ENCODE measurements around the gene FLOT1. TPM values are rescaled to one million over a fixed set of nuclear protein-coding genes. Genes with fewer than 3 reads are reported as not detected.

FLOT1 gene
- total and polyA plus RNA-seq, 2 of the 13 experiments (the other 11 are each of a cell fraction or from before 2014, with no cell fraction given): 82.3 to 130 TPM

- TF ChIP-seq ZNF775 (CRISPR knock-in tag; IDR thresholded peaks at IDR 0.05; ENCODE audit: borderline replicate concordance) (peak; percentile 71; the same call in 1 of the 2 replicates), TRIM22 (IDR thresholded peaks at IDR 0.05) (no peak), NBN (conservative IDR thresholded peaks at IDR 0.05) (no peak), TCF12 (IDR thresholded peaks at IDR 0.05) (no peak), TCF12 (CRISPR knock-in tag; IDR thresholded peaks at IDR 0.05) (no peak; the same call in 1 of the 2 replicates), PRMT3 (CRISPR knock-in tag; IDR thresholded peaks at IDR 0.05; ENCODE audit: borderline replicate concordance, low read depth) (peak; percentile 66; the same call in 1 of the 2 replicates), UBTF (CRISPR knock-in tag; IDR thresholded peaks at IDR 0.05) (peak; percentile 76; the same call in 1 of the 2 replicates), JUND (CRISPR knock-in tag; IDR thresholded peaks at IDR 0.05) (peak; percentile 57), SIN3B (IDR thresholded peaks at IDR 0.05; ENCODE audit: low read length) (0 out of 2 replicates have a peak, but pooled peaks have one; percentile 23), ZNF563 (CRISPR knock-in tag; IDR thresholded peaks at IDR 0.05) (no peak), HDAC1 (CRISPR knock-in tag; IDR thresholded peaks at IDR 0.05) (peak; percentile 82), CBX5 (CRISPR knock-in tag; IDR thresholded peaks at IDR 0.05; ENCODE audit: borderline replicate concordance) (peak; percentile 18; the same call in 1 of the 2 replicates), DR1 (CRISPR knock-in tag; IDR thresholded peaks at IDR 0.05) (no peak), ZNF720 (CRISPR knock-in tag; IDR thresholded peaks at IDR 0.05) (no peak), SRSF1 (optimal IDR thresholded peaks at IDR 0.05; ENCODE audit: low read depth, low read length) (no peak), ISX (CRISPR knock-in tag; conservative IDR thresholded peaks at IDR 0.05) (no peak), ZSCAN31 (CRISPR knock-in tag; IDR thresholded peaks at IDR 0.05; ENCODE audit: low read depth) (peak; percentile 79), SNRNP70 (IDR thresholded peaks at IDR 0.05; ENCODE audit: low read depth, low read length) (no peak), TSC22D2 (CRISPR knock-in tag; IDR thresholded peaks at IDR 0.05; ENCODE audit: borderline replicate concordance) (peak; percentile 50; the same call in 1 of the 2 replicates), RARG (CRISPR knock-in tag; IDR thresholded peaks at IDR 0.05; ENCODE audit: low read depth) (no peak), HNRNPL (IDR thresholded peaks at IDR 0.05; ENCODE audit: low read depth, low read length) (no peak), ZNF749 (CRISPR knock-in tag; IDR thresholded peaks at IDR 0.05; ENCODE audit: borderline replicate concordance) (peak; percentile 5; the same call in 1 of the 2 replicates)
- TF ChIP-seq, protein P1, sequence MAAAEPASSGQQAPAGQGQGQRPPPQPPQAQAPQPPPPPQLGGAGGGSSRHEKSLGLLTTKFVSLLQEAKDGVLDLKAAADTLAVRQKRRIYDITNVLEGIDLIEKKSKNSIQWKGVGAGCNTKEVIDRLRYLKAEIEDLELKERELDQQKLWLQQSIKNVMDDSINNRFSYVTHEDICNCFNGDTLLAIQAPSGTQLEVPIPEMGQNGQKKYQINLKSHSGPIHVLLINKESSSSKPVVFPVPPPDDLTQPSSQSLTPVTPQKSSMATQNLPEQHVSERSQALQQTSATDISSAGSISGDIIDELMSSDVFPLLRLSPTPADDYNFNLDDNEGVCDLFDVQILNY (CRISPR knock-in tag; conservative IDR thresholded peaks at IDR 0.05): no peak
- TF ChIP-seq, protein P2, sequence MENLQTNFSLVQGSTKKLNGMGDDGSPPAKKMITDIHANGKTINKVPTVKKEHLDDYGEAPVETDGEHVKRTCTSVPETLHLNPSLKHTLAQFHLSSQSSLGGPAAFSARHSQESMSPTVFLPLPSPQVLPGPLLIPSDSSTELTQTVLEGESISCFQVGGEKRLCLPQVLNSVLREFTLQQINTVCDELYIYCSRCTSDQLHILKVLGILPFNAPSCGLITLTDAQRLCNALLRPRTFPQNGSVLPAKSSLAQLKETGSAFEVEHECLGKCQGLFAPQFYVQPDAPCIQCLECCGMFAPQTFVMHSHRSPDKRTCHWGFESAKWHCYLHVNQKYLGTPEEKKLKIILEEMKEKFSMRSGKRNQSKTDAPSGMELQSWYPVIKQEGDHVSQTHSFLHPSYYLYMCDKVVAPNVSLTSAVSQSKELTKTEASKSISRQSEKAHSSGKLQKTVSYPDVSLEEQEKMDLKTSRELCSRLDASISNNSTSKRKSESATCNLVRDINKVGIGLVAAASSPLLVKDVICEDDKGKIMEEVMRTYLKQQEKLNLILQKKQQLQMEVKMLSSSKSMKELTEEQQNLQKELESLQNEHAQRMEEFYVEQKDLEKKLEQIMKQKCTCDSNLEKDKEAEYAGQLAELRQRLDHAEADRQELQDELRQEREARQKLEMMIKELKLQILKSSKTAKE (CRISPR knock-in tag; IDR thresholded peaks at IDR 0.05; ENCODE audit: borderline replicate concordance): peak; percentile 95
These were observed 21.4 kb upstream of the FLOT1 start (continued) for GRCh38 chr6:30763618-30764489.
